ENCODE results near the gene TPCN2. TPM values are rescaled to one million over a fixed set of nuclear protein-coding genes. Genes with fewer than 3 reads are reported as not detected.

TPCN2 gene
- total and polyA plus RNA-seq, 9 of the 15 experiments (the other 6 are each of a cell fraction or from before 2014, with no cell fraction given): 0.66 to 10.2 (median 4.6) TPM

DNA sequence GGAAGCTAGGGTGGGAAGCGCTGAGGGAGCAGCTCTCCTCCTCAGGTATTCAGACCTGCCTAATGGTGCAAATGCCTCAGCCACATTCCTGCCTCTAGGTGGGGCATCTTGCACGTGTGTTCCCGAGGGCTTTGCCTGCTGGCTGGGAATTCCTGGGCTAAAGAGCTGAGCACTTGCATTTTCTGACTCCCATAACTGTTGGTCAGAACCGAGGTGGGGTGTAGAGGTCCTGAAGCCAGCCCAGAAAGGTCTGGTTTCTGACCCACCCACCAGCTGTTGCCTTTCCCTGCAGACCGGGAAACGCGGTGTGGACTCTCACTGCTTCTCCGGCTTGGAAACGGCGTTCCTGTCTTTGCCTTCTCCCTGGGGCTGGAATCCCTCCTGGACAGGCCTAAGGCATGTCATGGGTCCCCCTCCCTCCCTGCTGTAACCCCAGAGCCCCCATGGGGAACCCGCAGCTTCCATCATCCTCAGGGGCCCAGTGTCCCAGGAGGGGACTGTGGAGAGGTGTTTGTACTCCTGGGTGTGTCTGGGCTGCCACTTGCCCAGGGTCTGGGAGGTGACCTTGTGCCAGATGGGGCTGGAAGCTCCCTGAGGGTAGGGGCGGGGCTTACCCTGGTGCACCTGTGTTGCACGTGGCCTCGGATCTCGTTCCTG, 83.0 kb downstream of the TPCN2 start (continued):
- TF ChIP-seq, protein P1, sequence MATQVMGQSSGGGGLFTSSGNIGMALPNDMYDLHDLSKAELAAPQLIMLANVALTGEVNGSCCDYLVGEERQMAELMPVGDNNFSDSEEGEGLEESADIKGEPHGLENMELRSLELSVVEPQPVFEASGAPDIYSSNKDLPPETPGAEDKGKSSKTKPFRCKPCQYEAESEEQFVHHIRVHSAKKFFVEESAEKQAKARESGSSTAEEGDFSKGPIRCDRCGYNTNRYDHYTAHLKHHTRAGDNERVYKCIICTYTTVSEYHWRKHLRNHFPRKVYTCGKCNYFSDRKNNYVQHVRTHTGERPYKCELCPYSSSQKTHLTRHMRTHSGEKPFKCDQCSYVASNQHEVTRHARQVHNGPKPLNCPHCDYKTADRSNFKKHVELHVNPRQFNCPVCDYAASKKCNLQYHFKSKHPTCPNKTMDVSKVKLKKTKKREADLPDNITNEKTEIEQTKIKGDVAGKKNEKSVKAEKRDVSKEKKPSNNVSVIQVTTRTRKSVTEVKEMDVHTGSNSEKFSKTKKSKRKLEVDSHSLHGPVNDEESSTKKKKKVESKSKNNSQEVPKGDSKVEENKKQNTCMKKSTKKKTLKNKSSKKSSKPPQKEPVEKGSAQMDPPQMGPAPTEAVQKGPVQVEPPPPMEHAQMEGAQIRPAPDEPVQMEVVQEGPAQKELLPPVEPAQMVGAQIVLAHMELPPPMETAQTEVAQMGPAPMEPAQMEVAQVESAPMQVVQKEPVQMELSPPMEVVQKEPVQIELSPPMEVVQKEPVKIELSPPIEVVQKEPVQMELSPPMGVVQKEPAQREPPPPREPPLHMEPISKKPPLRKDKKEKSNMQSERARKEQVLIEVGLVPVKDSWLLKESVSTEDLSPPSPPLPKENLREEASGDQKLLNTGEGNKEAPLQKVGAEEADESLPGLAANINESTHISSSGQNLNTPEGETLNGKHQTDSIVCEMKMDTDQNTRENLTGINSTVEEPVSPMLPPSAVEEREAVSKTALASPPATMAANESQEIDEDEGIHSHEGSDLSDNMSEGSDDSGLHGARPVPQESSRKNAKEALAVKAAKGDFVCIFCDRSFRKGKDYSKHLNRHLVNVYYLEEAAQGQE (IDR thresholded peaks at IDR 0.05; ENCODE audit: borderline replicate concordance): peak; percentile 55
- TF ChIP-seq, protein P1 (CRISPR knock-in tag; IDR thresholded peaks at IDR 0.05; ENCODE audit: low read depth): no peak
- TF ChIP-seq SNIP1 (IDR thresholded peaks at IDR 0.05; ENCODE audit: low read depth): no peak
- no peak for TF ChIP-seq ZNF507 (tag; conservative IDR thresholded peaks at IDR 0.05)
- peak; percentile 66 to 84 for TF ChIP-seq RAD21 (CRISPR knock-in tag; conservative IDR thresholded peaks at IDR 0.05 in 1 of 2, IDR thresholded peaks at IDR 0.05 in 1 of 2)
- no peak for TF ChIP-seq ZBTB7A (IDR thresholded peaks at IDR 0.05; ENCODE audit: borderline replicate concordance, control insufficient read depth, low read depth, low read length)
- TF ChIP-seq YY1 (IDR thresholded peaks at IDR 0.05; ENCODE audit: borderline replicate concordance in 1 of 3, control insufficient read depth in 1 of 3, extremely low read depth in 1 of 3, insufficient read depth in 3 of 3, insufficient read length in 1 of 3, insufficient replicate concordance in 2 of 3, low read depth in 1 of 3, low read length in 2 of 3): peak in 1 of 3 experiments; percentile 21
- no peak for TF ChIP-seq ZNF398 (CRISPR knock-in tag; IDR thresholded peaks at IDR 0.05)
- no peak for TF ChIP-seq TGIF2 (CRISPR knock-in tag; IDR thresholded peaks at IDR 0.05)
- peak in 1 of 2 experiments; percentile 52; a peak in 1 of 4 replicates for TF ChIP-seq RCOR1 (IDR thresholded peaks at IDR 0.05; ENCODE audit: borderline replicate concordance in 1 of 2, low read depth in 2 of 2, low read length in 2 of 2)
- peak; percentile 72; the same call in 1 of the 2 replicates for TF ChIP-seq STAG1 (CRISPR knock-in tag; IDR thresholded peaks at IDR 0.05; ENCODE audit: borderline replicate concordance)
- TF ChIP-seq TEAD1 (CRISPR knock-in tag; IDR thresholded peaks at IDR 0.05): peak; percentile 100
- TF ChIP-seq, protein P2, sequence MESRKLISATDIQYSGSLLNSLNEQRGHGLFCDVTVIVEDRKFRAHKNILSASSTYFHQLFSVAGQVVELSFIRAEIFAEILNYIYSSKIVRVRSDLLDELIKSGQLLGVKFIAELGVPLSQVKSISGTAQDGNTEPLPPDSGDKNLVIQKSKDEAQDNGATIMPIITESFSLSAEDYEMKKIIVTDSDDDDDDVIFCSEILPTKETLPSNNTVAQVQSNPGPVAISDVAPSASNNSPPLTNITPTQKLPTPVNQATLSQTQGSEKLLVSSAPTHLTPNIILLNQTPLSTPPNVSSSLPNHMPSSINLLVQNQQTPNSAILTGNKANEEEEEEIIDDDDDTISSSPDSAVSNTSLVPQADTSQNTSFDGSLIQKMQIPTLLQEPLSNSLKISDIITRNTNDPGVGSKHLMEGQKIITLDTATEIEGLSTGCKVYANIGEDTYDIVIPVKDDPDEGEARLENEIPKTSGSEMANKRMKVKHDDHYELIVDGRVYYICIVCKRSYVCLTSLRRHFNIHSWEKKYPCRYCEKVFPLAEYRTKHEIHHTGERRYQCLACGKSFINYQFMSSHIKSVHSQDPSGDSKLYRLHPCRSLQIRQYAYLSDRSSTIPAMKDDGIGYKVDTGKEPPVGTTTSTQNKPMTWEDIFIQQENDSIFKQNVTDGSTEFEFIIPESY (CRISPR knock-in tag; IDR thresholded peaks at IDR 0.05): no peak

All from K562 (cell line).